HG03280 (cell line): ENCODE results near the gene MXRA8.

Experiments
- ATAC-seq: cut with Tn5 transposase; IDR thresholded peaks from one replicate; pipeline ENCODE4 v1.9.1; 2021; ENCODE audit warnings: mild to moderate bottlenecking, moderate library complexity; ENCODE audit not compliant: unreplicated experiment

Gene MXRA8

GRCh38 chr1:1352786-1353388, 5.5 kb downstream of the MXRA8 start:
- ATAC-seq: no peak

GRCh38 chr1:1351511-1352427, 6.6 kb downstream of the MXRA8 start:
- no peak for ATAC-seq

GRCh38 chr1:1349256-1350012, 8.9 kb downstream of the MXRA8 start, which contains the start of gene DVL1:
Gene DVL1 (minus strand): TSS chr1:1349418. CDS start chr1:1349065, 353 bp downstream.
- peak; percentile 75 for ATAC-seq

GRCh38 chr1:1348420-1349255, 9.7 kb downstream of the MXRA8 start:
- ATAC-seq: peak; percentile 39

- no peak for ATAC-seq
Measured at GRCh38 chr1:1347663-1348419, 10.5 kb downstream of the MXRA8 start.

- ATAC-seq: no peak
Measured at GRCh38 chr1:1347026-1347595, 11.2 kb downstream of the MXRA8 start.

- ATAC-seq: no peak
Measured at GRCh38 chr1:1346501-1346890, 11.9 kb downstream of the MXRA8 start.

- no peak for ATAC-seq
Measured at GRCh38 chr1:1345860-1346500, 12.4 kb downstream of the MXRA8 start.

GRCh38 chr1:1345384-1345783, 13.0 kb downstream of the MXRA8 start:
- ATAC-seq: no peak

GRCh38 chr1:1344655-1345361, 13.5 kb downstream of the MXRA8 start:
- ATAC-seq: no peak

- ATAC-seq: no peak
Measured at GRCh38 chr1:1343811-1344421, 14.4 kb downstream of the MXRA8 start.

- ATAC-seq: no peak
Measured at GRCh38 chr1:1342584-1343115, 15.7 kb downstream of the MXRA8 start.

- no peak for ATAC-seq
Measured at GRCh38 chr1:1342061-1342562, 16.2 kb downstream of the MXRA8 start.

GRCh38 chr1:1341549-1342021, 16.8 kb downstream of the MXRA8 start:
- no peak for ATAC-seq

- no peak for ATAC-seq
Measured at GRCh38 chr1:1340791-1341548, 17.4 kb downstream of the MXRA8 start.

- no peak for ATAC-seq
Measured at GRCh38 chr1:1340185-1340584, 18.2 kb downstream of the MXRA8 start.

GRCh38 chr1:1338278-1338677, 20.1 kb downstream of the MXRA8 start:
- no peak for ATAC-seq
